Measurements from ENCODE around the gene SLC22A3. TPM values are rescaled to one million over a fixed set of nuclear protein-coding genes. Genes with fewer than 3 reads are reported as not detected.
"Not testable (repeated sequence)": the region's sequence is repeated elsewhere in the genome, so short reads cannot be mapped to it uniquely, and the experiment has no call there.

The SLC22A3 gene
- total RNA-seq: 8.5 TPM

- no peak for DNase-seq (ENCODE audit: low spot score)
These were observed at the start of gene SLC22A3 for GRCh38 chr6:160348223-160349019. SLC22A3 (plus strand) TSS chr6:160348378; CDS start chr6:160348420, 42 bp downstream.

DNA sequence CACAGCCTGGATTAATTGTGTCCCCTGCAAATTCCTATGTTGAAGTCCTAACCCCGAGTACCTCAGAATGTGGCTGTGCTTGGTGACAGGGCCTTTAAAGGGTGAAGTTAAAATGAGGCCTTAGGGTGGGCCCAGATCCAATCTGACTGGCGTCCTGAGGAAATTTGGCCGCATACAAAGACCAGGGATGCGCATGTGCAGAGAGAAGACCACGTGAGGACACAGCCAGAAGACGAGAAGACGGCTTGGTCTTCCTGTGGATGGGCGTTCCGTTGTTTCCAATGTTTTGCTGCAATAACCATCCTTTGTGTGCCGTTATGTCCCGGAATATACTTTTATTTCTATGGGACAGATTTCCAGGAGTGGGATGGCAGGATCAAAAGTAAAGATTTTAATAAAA, 48.6 kb upstream of the SLC22A3 start:
- DNase-seq (ENCODE audit: low spot score): no peak

GRCh38 chr6:160300076-160300695, 48.0 kb upstream of the SLC22A3 start:
- DNase-seq (ENCODE audit: low spot score): peak; percentile 70

DNA sequence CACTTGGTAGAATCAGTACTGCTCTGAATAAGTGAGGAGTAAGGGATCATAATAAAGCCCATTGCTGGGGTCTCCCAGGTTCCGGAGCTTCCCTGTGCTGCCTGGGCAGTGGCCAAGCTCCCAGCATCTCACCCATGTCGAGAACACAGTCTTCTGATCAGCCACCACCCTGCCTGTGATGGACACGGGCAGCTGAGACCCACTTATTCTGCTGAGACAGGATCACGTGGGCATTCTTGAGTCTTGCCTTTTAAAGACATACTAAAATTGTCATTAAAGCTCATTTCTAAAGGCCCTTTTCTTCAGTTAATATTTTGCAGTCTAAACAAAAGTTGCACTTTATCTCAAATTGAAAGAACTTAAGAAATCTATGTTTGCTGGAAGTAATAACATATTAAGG, 46.8 kb upstream of the SLC22A3 start:
- no peak for DNase-seq (ENCODE audit: low spot score)

GRCh38 chr6:160302431-160303082, 45.6 kb upstream of the SLC22A3 start:
- DNase-seq (ENCODE audit: low spot score): not testable (repeated sequence)

DNA sequence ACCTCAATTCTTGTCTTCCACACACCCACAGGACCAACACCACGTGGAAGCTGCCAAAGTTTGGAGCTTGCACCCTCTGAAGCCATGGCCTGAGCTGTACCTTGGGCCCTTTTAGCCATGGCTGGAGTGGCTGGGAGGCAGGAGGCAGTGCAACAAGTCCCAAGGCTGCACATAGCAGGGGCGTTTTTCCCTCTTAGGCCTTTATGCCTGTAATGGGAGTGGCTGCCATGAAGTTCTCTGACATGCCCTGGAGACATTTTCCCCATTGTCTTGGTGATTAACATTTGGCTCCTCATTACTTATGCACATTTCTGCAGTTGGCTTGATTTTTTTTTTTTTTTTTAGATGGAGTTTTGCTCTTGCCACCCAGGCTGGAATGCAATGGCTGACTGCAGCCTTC, 44.4 kb upstream of the SLC22A3 start:
- DNase-seq (ENCODE audit: low spot score): no peak

GRCh38 chr6:160305926-160306713, 42.1 kb upstream of the SLC22A3 start:
- DNase-seq (ENCODE audit: low spot score): peak; percentile 49

DNA sequence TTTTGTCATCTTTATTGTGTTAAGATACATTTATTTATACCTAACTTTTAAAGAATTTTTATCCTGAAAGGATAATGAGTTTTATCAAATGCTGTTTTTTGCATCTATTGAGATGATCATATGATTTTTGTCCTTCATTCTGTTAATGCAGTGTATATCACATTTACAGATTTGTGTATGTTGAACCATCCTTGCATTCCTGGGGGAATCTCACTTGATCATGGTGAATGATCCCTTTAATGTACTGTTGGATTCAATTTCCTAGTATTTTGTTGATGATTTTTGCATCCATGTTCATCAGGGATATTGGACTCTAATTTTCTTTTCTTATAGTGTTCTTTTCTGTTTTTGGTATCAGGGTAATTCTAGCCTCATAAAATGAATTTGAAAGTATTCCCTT, 38.5 kb upstream of the SLC22A3 start:
- no peak for DNase-seq (ENCODE audit: low spot score)

DNA sequence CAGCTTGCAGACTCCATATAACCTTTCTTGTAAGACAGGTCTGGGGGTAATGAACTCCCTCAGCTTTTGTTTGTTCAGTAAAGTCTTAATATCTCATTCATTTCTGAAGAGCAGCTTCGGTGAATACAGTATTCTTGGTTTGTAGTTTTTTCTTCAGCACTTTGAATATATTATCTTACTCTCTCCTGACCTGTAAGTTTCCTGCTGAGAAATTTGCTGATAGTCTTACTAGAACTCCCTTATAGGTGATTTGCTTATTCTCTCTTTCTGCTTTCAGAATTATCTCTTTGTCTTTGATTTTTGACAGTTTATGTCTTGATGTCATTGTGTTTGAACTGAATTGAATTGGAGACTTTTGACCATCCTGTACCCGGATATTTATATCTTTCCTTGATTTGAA, 35.3 kb upstream of the SLC22A3 start:
- no peak for DNase-seq (ENCODE audit: low spot score)

DNA sequence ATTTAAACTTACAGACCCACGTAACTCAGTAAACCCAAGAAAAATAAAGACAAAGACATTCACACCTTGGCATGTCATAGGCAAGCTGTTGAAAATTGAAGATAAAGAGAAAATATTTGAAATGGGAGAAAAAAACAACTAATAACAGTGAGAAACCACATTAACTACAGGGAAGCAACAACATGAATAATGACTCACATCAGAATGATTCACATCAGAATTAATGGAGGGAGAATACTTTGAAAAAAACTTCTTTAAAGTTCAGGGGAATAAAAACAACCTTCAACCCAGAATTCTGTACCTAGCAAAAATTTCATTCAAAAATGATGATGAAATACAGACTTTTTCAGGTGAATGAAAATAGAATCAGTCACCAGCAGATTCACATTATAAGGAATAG, 32.9 kb upstream of the SLC22A3 start:
- DNase-seq (ENCODE audit: low spot score): no peak

DNA sequence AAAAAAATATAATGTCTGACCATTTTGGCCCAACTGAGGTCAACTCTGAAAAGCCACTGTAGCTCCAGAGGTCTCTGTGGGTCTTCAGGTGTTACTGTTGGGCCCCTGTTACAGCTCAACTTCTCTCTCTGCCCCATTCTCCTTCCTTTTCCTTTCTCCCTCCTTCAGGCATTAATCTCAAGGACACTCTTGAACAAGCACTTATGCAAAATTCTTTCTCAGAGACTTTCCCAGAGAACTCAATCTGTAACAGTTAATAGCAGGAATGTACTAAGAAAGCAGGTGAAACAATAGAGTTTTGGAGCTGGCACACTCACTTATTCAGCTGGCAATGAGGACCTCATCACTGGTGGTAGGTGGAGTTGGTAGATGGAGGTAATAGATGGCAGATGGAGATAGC, 31.9 kb upstream of the SLC22A3 start:
- DNase-seq (ENCODE audit: low spot score): no peak

- DNase-seq (ENCODE audit: low spot score): no peak
These were observed 28.9 kb upstream of the SLC22A3 start for GRCh38 chr6:160319246-160319645.

GRCh38 chr6:160321729-160322505, 26.3 kb upstream of the SLC22A3 start:
- DNase-seq (ENCODE audit: low spot score): no peak

GRCh38 chr6:160327981-160328380, 20.2 kb upstream of the SLC22A3 start:
- no peak for DNase-seq (ENCODE audit: low spot score)

- DNase-seq (ENCODE audit: low spot score): no peak
These were observed 19.7 kb upstream of the SLC22A3 start for GRCh38 chr6:160328447-160328846.

GRCh38 chr6:160329188-160329587, 19.0 kb upstream of the SLC22A3 start:
- no peak for DNase-seq (ENCODE audit: low spot score)

- DNase-seq (ENCODE audit: low spot score): no peak
These were observed 17.6 kb upstream of the SLC22A3 start for GRCh38 chr6:160330619-160331018.

GRCh38 chr6:160331204-160331603, 17.0 kb upstream of the SLC22A3 start:
- DNase-seq (ENCODE audit: low spot score): no peak

DNA sequence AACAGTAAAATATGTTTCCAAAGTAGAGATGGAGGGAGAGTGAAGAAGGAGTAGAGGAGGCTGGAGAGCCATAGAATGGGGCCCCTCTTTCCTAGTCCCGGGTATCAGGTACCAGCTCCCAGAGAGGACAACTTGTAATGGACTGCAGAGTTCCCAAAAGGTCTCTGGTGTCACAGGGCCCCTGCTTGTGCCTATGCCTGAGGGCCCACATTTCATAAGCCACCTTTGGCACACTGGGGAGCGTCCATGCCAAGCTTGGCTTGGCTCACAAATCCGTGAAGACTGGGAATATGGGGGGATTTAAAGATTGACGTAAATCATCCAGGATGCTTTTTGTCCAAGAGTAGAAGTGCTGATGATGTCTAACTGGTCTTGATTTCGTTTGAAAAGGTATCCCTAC, 16.4 kb upstream of the SLC22A3 start:
- no peak for DNase-seq (ENCODE audit: low spot score)

- DNase-seq (ENCODE audit: low spot score): no peak
These were observed 15.1 kb upstream of the SLC22A3 start for GRCh38 chr6:160333101-160333500.

GRCh38 chr6:160333841-160334240, 14.3 kb upstream of the SLC22A3 start:
- no peak for DNase-seq (ENCODE audit: low spot score)
